CD4-positive, alpha-beta T cell (primary cell): ENCODE data around the gene SANBR. TPM values are rescaled to one million over a fixed set of nuclear protein-coding genes. Genes with fewer than 3 reads are reported as not detected.

Experiments used
- ATAC-seq: fragments of 200-7000 bp; cut with Tn5 transposase; one replicate; pipeline ENCODE4 v1.10.0; 2022; ENCODE audit warnings: mild to moderate bottlenecking; ENCODE audit not compliant: poor library complexity
- CTCF ChIA-PET: fragments of 350-600 bp; sonication (Branson Sonifier 250); formaldehyde crosslinking; loops from one replicate; lab custom pipeline; 2021; ENCODE audit warnings: antibody characterized with exemption, inconsistent platforms; lab: Charles Lee
- POLR2A ChIA-PET: fragments of 350-600 bp; sonication (Branson Sonifier 250); formaldehyde crosslinking; loops from one replicate; lab custom pipeline; 2021; ENCODE audit warnings: antibody characterized with exemption, inconsistent platforms; lab: Charles Lee
- DNase-seq, 14 experiments: peaks; one replicate each; pipeline ENCODE4 v3.0.0-alpha.2; 2013 to 2020; ENCODE audit warnings: mixed read lengths in 2 of 14
- H3K27ac ChIP-seq, 2 donors: one replicate each; pipeline versions ENCODE4 v1.5.1 to v1.7.0; 2013; ENCODE audit warnings: low read length in 2 of 2, low read depth in 1 of 2, mild to moderate bottlenecking in 1 of 2
- H3K27me3 ChIP-seq, 2 experiments: 1 replicate in 1 of 2; 2 replicates in 1 of 2; pipeline versions ENCODE4 v1.6.1 to v1.7.0; 2013; ENCODE audit warnings: low read length in 2 of 2, control low read depth in 1 of 2, mild to moderate bottlenecking in 1 of 2, moderate library complexity in 1 of 2; ENCODE audit not compliant: insufficient read depth in 2 of 2, control insufficient read depth in 1 of 2
- H3K36me3 ChIP-seq: one replicate; pipeline ENCODE4 v1.6.1; 2013; ENCODE audit warnings: low read length, control low read depth; ENCODE audit not compliant: insufficient read depth
- H3K4me1 ChIP-seq: one replicate; pipeline ENCODE4 v1.6.1; 2013; ENCODE audit warnings: low read length, control low read depth; ENCODE audit not compliant: insufficient read depth
- H3K4me3 ChIP-seq: one replicate; pipeline ENCODE4 v1.5.1; 2013; ENCODE audit warnings: mild to moderate bottlenecking, low read length, moderate library complexity
- H3K9me3 ChIP-seq, 2 experiments: 1 replicate in 1 of 2; 2 replicates in 1 of 2; pipeline versions ENCODE4 v1.6.1 to v1.7.0; 2013; ENCODE audit warnings: low read length in 2 of 2, mild to moderate bottlenecking in 2 of 2, control low read depth in 1 of 2, moderate library complexity in 1 of 2; ENCODE audit not compliant: control insufficient read depth in 1 of 2, insufficient read depth in 1 of 2
- H3K27ac Mint-ChIP-seq: one replicate; pipeline ENCODE4 v1.8.0; 2020; ENCODE audit warnings: mixed read lengths
- H3K27me3 Mint-ChIP-seq: one replicate; pipeline ENCODE4 v1.8.0; 2021; ENCODE audit warnings: mixed read lengths
- H3K36me3 Mint-ChIP-seq: one replicate; pipeline ENCODE4 v1.8.0; 2021; ENCODE audit warnings: low read depth, mixed read lengths
- H3K4me1 Mint-ChIP-seq: one replicate; pipeline ENCODE4 v1.8.0; 2021; ENCODE audit warnings: low read depth, mixed read lengths
- H3K4me3 Mint-ChIP-seq: one replicate; pipeline ENCODE4 v1.8.0; 2020; ENCODE audit warnings: mild to moderate bottlenecking, mixed read lengths
- H3K9me3 Mint-ChIP-seq: one replicate; pipeline ENCODE4 v1.8.0; 2020; ENCODE audit warnings: mixed read lengths
- intact Hi-C, 2 experiments: fragments of 100-400 bp; cut with DNase I in 1 of 2; cut with micrococcal nuclease in 1 of 2; formaldehyde crosslinking; loops; one replicate each; pipeline versions ENCODE4 v1.15.1 to v1.9.0; 2023 to 2025; cut with DNase I, micrococcal nuclease
- total RNA-seq, 174 experiments: library from RNA in 2 of 174; stranded (reverse) in 2 of 174; gene quantifications; one replicate each; pipeline ENCODE4 v1.2.3 and lab custom pipeline; 2021 to 2026
- TF ChIP-seq, protein P1 (sequence below): fragments of 200-600 bp; IDR thresholded peaks from one replicate; pipeline ENCODE4 v1.8.0; 2022; ENCODE audit warnings: antibody characterized with exemption, mild to moderate bottlenecking

The SANBR gene
- total RNA-seq, 2 experiments from 2014 or later = 1.1 to 1.3 TPM

DNA sequence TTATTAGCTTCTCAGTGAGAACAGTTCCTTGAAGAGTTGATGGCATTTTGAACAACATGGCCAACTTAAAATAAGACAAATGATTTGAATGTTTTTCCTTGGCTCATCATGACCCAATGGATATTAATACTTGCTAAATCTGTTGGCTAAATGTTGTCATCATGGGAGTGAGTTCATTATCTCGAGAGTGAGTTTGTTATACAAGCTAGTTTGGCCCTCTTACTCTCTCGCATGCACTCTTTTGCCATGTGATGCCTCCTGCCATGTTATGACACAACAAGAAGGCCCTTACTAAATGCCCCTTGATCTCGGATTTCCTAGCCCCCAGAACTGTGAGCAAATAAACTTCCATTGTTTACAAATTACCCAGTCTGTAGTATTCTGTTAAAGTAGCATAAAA lies 22.9 kb upstream of the SANBR start:
- Mint-ChIP-seq H3K9me3 (no peaks in the 10 kb centered on the region), H3K4me3 (no peak overlapping the region), H3K4me1 (peaks cover 45% of the 10 kb centered on the region), H3K27ac (no peak overlapping the region), H3K27me3 (no peaks in the 10 kb centered on the region), H3K36me3 (peaks cover 39% of the 10 kb centered on the region)
- Histone ChIP-seq H3K27me3 (no peaks in the 10 kb centered on the region), H3K9me3 (no peaks in the 10 kb centered on the region), H3K4me1 (peaks cover 8% of the 10 kb centered on the region), H3K27ac (no peak overlapping the region), H3K4me3 (no peak overlapping the region), H3K36me3 (peaks cover 20% of the 10 kb centered on the region)
- ChIA-PET CTCF (no interaction called here), POLR2A (no interaction called here)
- ATAC-seq (no peak), DNase-seq (no peak)
- TF ChIP-seq, protein P1, sequence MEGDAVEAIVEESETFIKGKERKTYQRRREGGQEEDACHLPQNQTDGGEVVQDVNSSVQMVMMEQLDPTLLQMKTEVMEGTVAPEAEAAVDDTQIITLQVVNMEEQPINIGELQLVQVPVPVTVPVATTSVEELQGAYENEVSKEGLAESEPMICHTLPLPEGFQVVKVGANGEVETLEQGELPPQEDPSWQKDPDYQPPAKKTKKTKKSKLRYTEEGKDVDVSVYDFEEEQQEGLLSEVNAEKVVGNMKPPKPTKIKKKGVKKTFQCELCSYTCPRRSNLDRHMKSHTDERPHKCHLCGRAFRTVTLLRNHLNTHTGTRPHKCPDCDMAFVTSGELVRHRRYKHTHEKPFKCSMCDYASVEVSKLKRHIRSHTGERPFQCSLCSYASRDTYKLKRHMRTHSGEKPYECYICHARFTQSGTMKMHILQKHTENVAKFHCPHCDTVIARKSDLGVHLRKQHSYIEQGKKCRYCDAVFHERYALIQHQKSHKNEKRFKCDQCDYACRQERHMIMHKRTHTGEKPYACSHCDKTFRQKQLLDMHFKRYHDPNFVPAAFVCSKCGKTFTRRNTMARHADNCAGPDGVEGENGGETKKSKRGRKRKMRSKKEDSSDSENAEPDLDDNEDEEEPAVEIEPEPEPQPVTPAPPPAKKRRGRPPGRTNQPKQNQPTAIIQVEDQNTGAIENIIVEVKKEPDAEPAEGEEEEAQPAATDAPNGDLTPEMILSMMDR = no peak
- intact Hi-C loops = no loop called here

DNA sequence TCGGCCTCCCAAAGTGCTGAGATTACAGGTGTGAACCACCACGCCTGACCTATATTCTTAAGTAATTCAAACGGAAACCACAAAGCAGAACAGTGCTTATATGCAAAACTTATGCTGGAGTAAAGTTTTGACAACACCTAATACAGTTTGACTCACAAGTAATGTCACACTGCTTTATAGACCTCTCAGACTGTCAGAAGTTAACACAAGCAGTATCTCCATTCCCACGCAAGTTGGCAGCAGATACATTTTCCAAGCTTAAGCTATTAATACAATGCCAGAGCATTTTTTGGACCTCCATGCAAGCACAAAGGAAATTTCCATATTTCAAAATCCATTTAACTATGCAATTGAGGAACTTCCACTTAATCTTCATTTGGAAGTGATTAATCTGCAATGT lies 21.0 kb upstream of the SANBR start:
- ATAC-seq (no peak), DNase-seq (peak in 3 of 14 experiments; percentile 20 to 24 (median 21))
- no peaks in the 10 kb centered on the region for H3K27me3 Mint-ChIP-seq
- TF ChIP-seq, protein P1 = no peak
- peaks cover 56% of the 10 kb centered on the region for H3K36me3 Mint-ChIP-seq
- intact Hi-C loops = no loop called here
- H3K9me3 ChIP-seq = no peaks in the 10 kb centered on the region
- no peak overlapping the region for H3K4me3 ChIP-seq
- H3K27ac ChIP-seq = no peak overlapping the region
- ChIA-PET POLR2A (no interaction called here), CTCF (no interaction called here)
- H3K4me1 ChIP-seq = peaks cover 8% of the 10 kb centered on the region
- H3K4me3 Mint-ChIP-seq = no peak overlapping the region
- peak overlapping the region; percentile 65 for H3K27ac Mint-ChIP-seq
- H3K9me3 Mint-ChIP-seq = no peaks in the 10 kb centered on the region
- H3K4me1 Mint-ChIP-seq = peaks cover 36% of the 10 kb centered on the region
- H3K27me3 ChIP-seq = no peaks in the 10 kb centered on the region
- peaks cover 33% of the 10 kb centered on the region for H3K36me3 ChIP-seq

DNA sequence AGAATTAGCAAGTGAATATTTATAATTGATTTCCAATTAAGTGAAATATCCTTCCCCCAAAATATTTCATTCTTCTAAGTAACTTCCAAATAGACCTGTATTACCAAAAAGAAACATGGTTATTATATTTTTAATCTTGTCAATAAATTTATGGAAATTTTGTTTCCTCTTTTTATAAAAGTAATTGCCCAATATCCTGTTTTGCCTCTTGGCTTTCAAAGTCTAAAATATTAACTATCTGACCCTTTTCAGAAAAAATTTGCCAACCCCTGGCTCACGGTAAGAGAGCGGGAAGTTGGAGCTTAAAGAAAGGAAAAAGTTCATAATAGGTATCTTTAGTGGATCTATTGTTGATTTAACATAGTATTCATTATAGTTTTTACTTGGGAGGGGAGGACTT lies 20.4 kb upstream of the SANBR start:
- TF ChIP-seq, protein P1 = no peak
- peak overlapping the region; percentile 65 for H3K27ac Mint-ChIP-seq
- H3K4me3 Mint-ChIP-seq = no peak overlapping the region
- intact Hi-C loops = no loop called here
- ChIA-PET POLR2A (no interaction called here), CTCF (no interaction called here)
- peaks cover 56% of the 10 kb centered on the region for H3K36me3 Mint-ChIP-seq
- H3K9me3 ChIP-seq = no peaks in the 10 kb centered on the region
- no peaks in the 10 kb centered on the region for H3K27me3 ChIP-seq
- H3K4me1 Mint-ChIP-seq = peaks cover 30% of the 10 kb centered on the region
- H3K4me3 ChIP-seq = no peak overlapping the region
- H3K9me3 Mint-ChIP-seq = no peaks in the 10 kb centered on the region
- no peak overlapping the region for H3K27ac ChIP-seq
- peaks cover 8% of the 10 kb centered on the region for H3K4me1 ChIP-seq
- no peaks in the 10 kb centered on the region for H3K27me3 Mint-ChIP-seq
- ATAC-seq (no peak), DNase-seq (no peak)
- peaks cover 36% of the 10 kb centered on the region for H3K36me3 ChIP-seq
